ENCODE measurements around the gene MTUS2. TPM values are rescaled to one million over a fixed set of nuclear protein-coding genes. Genes with fewer than 3 reads are reported as not detected.

MTUS2 gene
- total RNA-seq, 4 donors from 2014 or later, result 0.08 to 0.57 TPM; not detected in 2

DNA sequence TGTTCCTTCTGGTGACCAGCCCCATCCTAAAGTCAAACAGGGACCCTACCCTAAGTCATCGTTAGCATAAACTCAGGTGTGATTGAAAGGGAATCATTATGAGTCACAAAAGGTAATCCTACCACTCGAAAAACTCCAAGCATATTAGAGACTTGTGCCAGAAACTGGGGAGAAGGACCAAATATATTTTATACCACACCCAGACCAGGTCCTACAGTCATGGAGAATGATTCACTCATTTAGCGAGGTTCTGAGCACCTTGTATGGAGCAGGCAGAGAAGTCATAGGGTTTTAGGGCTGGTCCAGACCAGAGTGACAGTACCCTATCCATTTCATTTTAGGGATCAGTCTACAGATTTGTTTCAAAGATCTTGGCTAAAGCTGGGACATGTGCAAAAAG, 625.9 kb downstream of the MTUS2 start:
- Histone ChIP-seq H3K36me3 (no peaks in the 10 kb centered on the region), H3K4me3 (no peak overlapping the region), H3K9me3 (no peaks in the 10 kb centered on the region), H3K27ac (peak overlapping the region in 1 of 4 donors; percentile 6), H3K27me3 (peaks cover 0 to 14% (median 0%) of the 10 kb centered on the region in 4 donors), H3K4me1 (peaks cover 0 to 37% (median 0%) of the 10 kb centered on the region in 3 donors)
- TF ChIP-seq, protein P1, sequence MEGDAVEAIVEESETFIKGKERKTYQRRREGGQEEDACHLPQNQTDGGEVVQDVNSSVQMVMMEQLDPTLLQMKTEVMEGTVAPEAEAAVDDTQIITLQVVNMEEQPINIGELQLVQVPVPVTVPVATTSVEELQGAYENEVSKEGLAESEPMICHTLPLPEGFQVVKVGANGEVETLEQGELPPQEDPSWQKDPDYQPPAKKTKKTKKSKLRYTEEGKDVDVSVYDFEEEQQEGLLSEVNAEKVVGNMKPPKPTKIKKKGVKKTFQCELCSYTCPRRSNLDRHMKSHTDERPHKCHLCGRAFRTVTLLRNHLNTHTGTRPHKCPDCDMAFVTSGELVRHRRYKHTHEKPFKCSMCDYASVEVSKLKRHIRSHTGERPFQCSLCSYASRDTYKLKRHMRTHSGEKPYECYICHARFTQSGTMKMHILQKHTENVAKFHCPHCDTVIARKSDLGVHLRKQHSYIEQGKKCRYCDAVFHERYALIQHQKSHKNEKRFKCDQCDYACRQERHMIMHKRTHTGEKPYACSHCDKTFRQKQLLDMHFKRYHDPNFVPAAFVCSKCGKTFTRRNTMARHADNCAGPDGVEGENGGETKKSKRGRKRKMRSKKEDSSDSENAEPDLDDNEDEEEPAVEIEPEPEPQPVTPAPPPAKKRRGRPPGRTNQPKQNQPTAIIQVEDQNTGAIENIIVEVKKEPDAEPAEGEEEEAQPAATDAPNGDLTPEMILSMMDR (IDR thresholded peaks at IDR 0.05), result no peak
- no peak for TF ChIP-seq POLR2A (IDR thresholded peaks at IDR 0.05)
- DNase-seq, result no peak
- intact Hi-C loops (cut with DNase I), result no loop called here
- 28 to 66% methylated on average over 3 of the region's 3 CpGs for WGBS, 2 donors

DNA sequence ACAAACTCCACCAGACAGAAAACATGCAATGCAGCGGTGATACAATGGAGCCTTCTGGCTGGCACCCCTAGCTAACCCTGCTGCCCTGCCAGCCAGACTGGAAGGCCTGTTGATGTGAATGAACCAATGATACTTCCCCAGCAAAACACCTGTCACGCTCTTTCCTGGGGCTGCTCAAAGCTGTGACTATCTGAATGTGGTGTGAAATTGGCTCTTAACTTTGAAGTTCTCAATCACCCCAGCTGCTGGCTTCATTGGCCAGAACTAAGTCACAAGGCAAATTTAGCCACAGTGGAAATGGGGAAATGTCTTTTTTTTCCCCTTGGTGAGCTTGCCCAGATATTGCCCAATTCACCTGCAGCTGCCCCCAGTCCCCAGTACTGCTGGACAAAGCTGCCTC, 628.0 kb downstream of the MTUS2 start:
- H3K27me3 ChIP-seq, result peaks cover 0 to 14% (median 0%) of the 10 kb centered on the region in 4 donors
- no peak overlapping the region for H3K27ac ChIP-seq
- TF ChIP-seq POLR2A (IDR thresholded peaks at IDR 0.05), result no peak
- TF ChIP-seq, protein P1 (IDR thresholded peaks at IDR 0.05), result no peak
- no peaks in the 10 kb centered on the region for H3K36me3 ChIP-seq
- no peaks in the 10 kb centered on the region for H3K9me3 ChIP-seq
- H3K4me3 ChIP-seq, result no peak overlapping the region
- no peak for DNase-seq
- WGBS, 2 donors, result 63 to 100% methylated on average over 2 of the region's 2 CpGs
- intact Hi-C loops (cut with DNase I), result no loop called here
- peaks cover 0 to 29% (median 0%) of the 10 kb centered on the region in 3 donors for H3K4me1 ChIP-seq

DNA sequence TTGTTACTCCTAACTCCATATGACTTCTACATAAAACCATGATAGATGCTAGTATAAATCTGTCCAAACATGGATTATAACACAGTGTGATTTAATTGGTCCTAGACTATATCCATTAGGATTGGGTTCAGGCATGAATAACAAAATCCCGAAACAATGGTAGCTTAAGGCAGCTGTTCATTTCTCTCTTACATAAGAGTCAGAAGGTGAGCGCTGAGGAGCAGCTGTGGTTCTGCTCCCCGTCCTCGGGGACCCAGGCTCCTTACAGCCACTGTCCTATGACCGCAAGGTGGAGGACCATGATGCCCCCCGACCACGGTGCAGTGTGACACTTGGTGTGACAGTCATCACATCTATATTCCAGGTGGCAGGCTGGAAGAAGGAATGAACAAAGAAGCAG, 629.6 kb downstream of the MTUS2 start:
- H3K27me3 ChIP-seq, result peaks cover 0 to 11% (median 0%) of the 10 kb centered on the region in 4 donors
- H3K27ac ChIP-seq, result no peak overlapping the region
- no peak overlapping the region for H3K4me3 ChIP-seq
- H3K9me3 ChIP-seq, result no peaks in the 10 kb centered on the region
- intact Hi-C loops (cut with DNase I), result no loop called here
- H3K4me1 ChIP-seq, result peaks cover 0 to 18% (median 0%) of the 10 kb centered on the region in 3 donors
- H3K36me3 ChIP-seq, result no peaks in the 10 kb centered on the region
- DNase-seq, result no peak
- 77 to 89% methylated on average over 6 of the region's 7 CpGs for WGBS, 2 donors
- TF ChIP-seq, protein P1 (IDR thresholded peaks at IDR 0.05), result no peak
- TF ChIP-seq POLR2A (IDR thresholded peaks at IDR 0.05), result no peak

DNA sequence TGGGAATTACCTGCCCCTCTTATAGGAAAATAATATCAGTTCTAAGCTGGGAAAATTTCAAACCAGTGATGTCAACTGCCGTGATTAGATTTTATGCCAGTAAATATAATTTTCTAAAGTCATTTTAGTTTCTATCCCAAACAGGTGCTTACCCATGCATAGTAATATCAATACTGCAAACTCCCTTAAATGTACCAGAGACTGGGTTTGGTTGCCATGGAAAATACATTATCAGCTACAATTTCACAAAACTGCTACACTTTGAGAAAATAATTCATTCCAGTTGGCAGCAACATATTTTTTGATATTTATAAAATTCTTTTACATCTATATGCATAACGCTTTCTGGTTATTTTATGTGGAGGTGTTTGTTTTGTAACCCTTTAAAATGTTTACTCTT, 631.8 kb downstream of the MTUS2 start:
- Histone ChIP-seq H3K9me3 (no peaks in the 10 kb centered on the region), H3K27ac (no peak overlapping the region), H3K36me3 (no peaks in the 10 kb centered on the region), H3K4me1 (peaks cover 0 to 5% (median 0%) of the 10 kb centered on the region in 3 donors), H3K27me3 (peaks cover 0 to 4% (median 0%) of the 10 kb centered on the region in 4 donors), H3K4me3 (no peak overlapping the region)
- TF ChIP-seq, protein P1 (IDR thresholded peaks at IDR 0.05), result no peak
- TF ChIP-seq POLR2A (IDR thresholded peaks at IDR 0.05), result no peak
- WGBS, 2 donors, result 89 to 99% methylated on average over 2 of the region's 2 CpGs
- intact Hi-C loops (cut with DNase I), result no loop called here
- no peak for DNase-seq

DNA sequence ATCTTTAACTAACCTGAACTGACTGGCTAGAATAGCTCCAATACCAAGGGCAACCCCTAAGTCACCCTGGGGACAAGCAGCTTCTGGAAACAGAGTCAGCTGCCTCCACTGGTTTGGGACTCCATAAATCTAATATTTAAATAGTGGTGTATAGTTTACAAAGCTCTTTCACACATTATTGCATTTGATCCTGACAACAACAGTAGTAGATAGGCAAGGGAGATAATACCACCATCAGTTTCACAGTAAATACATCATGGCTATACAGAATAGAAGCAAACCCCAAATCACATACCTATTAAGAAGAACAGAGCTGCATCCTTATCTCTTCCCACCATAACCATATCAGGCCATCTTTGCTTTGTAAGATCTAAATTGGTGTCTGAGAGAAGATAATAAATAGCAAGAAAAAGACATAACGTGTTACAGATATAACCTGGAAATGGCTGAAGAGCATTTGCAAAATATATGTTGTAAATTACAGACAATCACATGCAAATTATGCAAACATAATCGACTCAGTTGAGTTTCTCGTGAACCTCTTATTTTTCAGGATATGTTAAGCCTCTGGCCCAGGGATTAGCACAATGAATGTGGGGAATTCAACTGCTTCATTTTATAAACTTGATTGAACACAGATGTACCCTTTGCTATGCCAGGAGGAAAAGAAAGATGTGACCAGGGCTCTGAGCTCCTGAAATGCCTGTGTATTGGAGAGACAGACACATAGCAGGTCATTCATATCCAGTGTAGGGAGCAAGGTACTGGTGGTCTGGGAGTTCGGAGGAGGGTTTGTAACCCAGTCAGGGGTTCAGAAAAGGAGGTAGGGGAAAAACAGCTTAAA, 632.9 kb downstream of the MTUS2 start:
- TF ChIP-seq, protein P1 (IDR thresholded peaks at IDR 0.05), result no peak
- TF ChIP-seq POLR2A (IDR thresholded peaks at IDR 0.05), result no peak
- WGBS, 2 donors, result 61% methylated on average over 4 of the region's 4 CpGs
- Histone ChIP-seq H3K27me3 (peaks cover 0 to 4% (median 0%) of the 10 kb centered on the region in 4 donors), H3K4me3 (no peak overlapping the region), H3K4me1 (peaks cover 0 to 10% (median 0%) of the 10 kb centered on the region in 3 donors), H3K27ac (no peak overlapping the region), H3K36me3 (no peaks in the 10 kb centered on the region), H3K9me3 (no peaks in the 10 kb centered on the region)
- intact Hi-C loops (cut with DNase I), result no loop called here
- no peak for DNase-seq
